Measurements from ENCODE around the gene TRMT13.

The TRMT13 gene, protein sequence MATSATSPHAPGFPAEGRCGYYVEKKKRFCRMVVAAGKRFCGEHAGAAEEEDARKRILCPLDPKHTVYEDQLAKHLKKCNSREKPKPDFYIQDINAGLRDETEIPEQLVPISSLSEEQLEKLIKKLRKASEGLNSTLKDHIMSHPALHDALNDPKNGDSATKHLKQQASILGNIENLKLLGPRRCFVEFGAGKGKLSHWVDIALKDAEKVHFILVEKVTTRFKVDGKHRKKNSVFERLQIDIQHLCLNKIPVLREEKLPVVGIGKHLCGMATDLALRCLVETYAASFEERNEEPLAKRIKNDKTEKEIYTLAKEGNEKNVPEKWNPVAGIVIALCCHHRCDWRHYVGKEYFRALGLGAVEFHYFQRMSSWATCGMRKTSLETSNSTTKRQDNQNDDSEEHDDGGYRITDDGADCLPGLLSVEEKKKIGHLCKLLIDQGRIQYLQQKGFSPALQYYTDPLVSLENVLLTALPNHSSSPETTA

GRCh38 chr1:100132566-100133477 is at the start of gene TRMT13, which contains the start of gene SASS6:
TSS of gene TRMT13 (plus strand) at chr1:100133163. CDS start at chr1:100133169, 6 bp downstream.
TSS of gene SASS6 (minus strand) at chr1:100132930. CDS start at chr1:100132814, 116 bp downstream.
- no peak for TF ChIP-seq CTCF (conservative IDR thresholded peaks at IDR 0.05)
- peak within 1 kb of the TSS; percentile 90 for H3K27ac ChIP-seq

GRCh38 chr1:100087396-100087795 is 45.6 kb upstream of the TRMT13 start:
- H3K27ac ChIP-seq = no peak overlapping the region

DNA sequence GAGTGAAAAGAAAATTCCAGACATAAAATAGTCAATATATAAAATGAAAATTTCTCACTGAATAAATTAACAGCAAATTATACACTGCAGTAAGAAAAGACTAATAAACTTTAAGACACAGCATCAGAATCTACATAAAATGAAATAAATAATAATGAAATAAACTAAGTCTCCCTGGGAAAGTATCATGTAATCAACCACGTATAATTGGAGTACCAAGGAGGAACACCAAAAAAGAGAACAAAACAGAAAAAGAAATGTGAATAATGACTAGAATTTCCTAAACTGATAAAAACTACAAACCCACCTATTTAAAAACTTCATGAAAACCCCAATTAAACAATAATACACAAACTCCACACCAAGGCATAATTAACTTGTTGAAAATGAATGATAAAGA is 43.9 kb upstream of the TRMT13 start:
- H3K27ac ChIP-seq = no peak overlapping the region
- TF ChIP-seq CTCF (conservative IDR thresholded peaks at IDR 0.05) = no peak

More at GRCh38 chr1:100087396-100087795, 45.6 kb upstream of the TRMT13 start:
- no peak for TF ChIP-seq CTCF (conservative IDR thresholded peaks at IDR 0.05)

GRCh38 chr1:100090471-100090870 is 42.5 kb upstream of the TRMT13 start:
- TF ChIP-seq CTCF (conservative IDR thresholded peaks at IDR 0.05) = no peak
- H3K27ac ChIP-seq = no peak overlapping the region

GRCh38 chr1:100100202-100100601 is 32.8 kb upstream of the TRMT13 start:
- H3K27ac ChIP-seq = no peak overlapping the region
- no peak for TF ChIP-seq CTCF (conservative IDR thresholded peaks at IDR 0.05)

DNA sequence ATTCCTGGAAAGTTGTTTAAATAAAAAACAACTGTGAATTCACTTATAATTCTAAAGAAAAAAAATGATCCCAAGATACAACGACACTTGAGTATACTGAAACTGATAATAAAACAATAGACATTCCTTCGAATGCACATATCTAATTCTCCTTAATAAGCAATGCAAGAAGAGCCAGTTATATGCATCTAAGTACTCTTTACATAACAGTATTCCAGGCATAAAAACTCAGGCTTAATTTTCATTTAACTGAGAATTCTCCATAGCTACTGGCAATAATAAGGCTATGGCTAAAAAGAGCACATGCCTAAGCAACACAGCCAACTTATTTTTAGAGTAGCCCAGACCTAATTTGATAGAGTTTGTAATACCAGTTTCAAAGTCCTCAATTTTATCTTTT is 31.4 kb upstream of the TRMT13 start:
- no peak overlapping the region for H3K27ac ChIP-seq
- TF ChIP-seq CTCF (conservative IDR thresholded peaks at IDR 0.05) = no peak

GRCh38 chr1:100107696-100108095 is 25.3 kb upstream of the TRMT13 start:
- no peak overlapping the region for H3K27ac ChIP-seq
- TF ChIP-seq CTCF (conservative IDR thresholded peaks at IDR 0.05) = no peak
